HCT116 (cell line): ENCODE measurements around the gene HADH. TPM values are rescaled to one million over a fixed set of nuclear protein-coding genes. Genes with fewer than 3 reads are reported as not detected.

Source experiments
- ATAC-seq: fragments of 200-7000 bp; cut with Tn5 transposase; 2 replicates; pipeline ENCODE4 v1.9.1; 2020; ENCODE audit warnings: mild to moderate bottlenecking, moderate library complexity
- BruUV-seq: library from RNA; stranded (reverse); fragments of 400-500 nt; replicated peaks from 2 replicates; lab custom pipeline; 2021; lab: Mats Ljungman, UMichigan
- CTCF ChIA-PET: fragments of 300-600 bp; sonication (Branson Sonifier 250); formaldehyde crosslinking; loops from one replicate; lab custom pipeline; 2021; ENCODE audit warnings: antibody characterized with exemption; lab: Charles Lee
- POLR2A ChIA-PET: fragments of 300-600, 350-600 bp; sonication (Branson Sonifier 250); formaldehyde crosslinking; loops from one replicate; lab custom pipeline; 2021; ENCODE audit warnings: antibody characterized with exemption; lab: Charles Lee
- RAD21 ChIA-PET, 2 experiments: fragments of 300-600 bp; sonication (Branson Sonifier 250); formaldehyde crosslinking; loops; one replicate each; lab custom pipeline; 2023; ENCODE audit warnings: low total read pairs in 2 of 2; ENCODE audit not compliant: uncharacterized antibody in 2 of 2, unreplicated experiment in 2 of 2, low non-redundant PET in 1 of 2; lab: Charles Lee
- DNase-seq: peaks from one replicate; pipeline ENCODE4 v3.0.0-alpha.2; 2010; ENCODE audit warnings: low read depth, low spot score
- H2AFZ ChIP-seq: fragments of 200-600 bp; shearing (Covaris generic), sonication (generic); 2 replicates; pipeline ENCODE4 v1.6.1; 2017; ENCODE audit warnings: low read depth, mixed run types, mixed read lengths, antibody characterized with exemption, low read length; ENCODE audit not compliant: poor library complexity, severe bottlenecking
- H3K27ac ChIP-seq: 2 replicates; pipeline ENCODE4 v1.5.1; 2012; ENCODE audit warnings: low read depth, low read length
- H3K27me3 ChIP-seq: fragments of 200-600 bp; sonication (generic); 2 replicates; pipeline ENCODE4 v1.6.1; 2016; ENCODE audit warnings: mixed run types, low read length, mixed read lengths; ENCODE audit not compliant: insufficient read depth
- H3K36me3 ChIP-seq, 2 experiments: fragments of 200-500 bp in 1 of 2; fragments of 200-600 bp in 1 of 2; sonication (Bioruptor generic) in 1 of 2; sonication (generic) in 1 of 2; 2 replicates each; pipeline versions ENCODE4 v1.5.1 to v1.6.1; 2014 to 2016; ENCODE audit warnings: low read length in 2 of 2, inconsistent platforms in 1 of 2, mixed read lengths in 1 of 2, mixed run types in 1 of 2; ENCODE audit not compliant: insufficient read depth in 2 of 2, control insufficient read depth in 1 of 2
- H3K4me1 ChIP-seq, 2 experiments: fragments of 200-600 bp in 1 of 2; sonication (generic) in 1 of 2; 2 replicates each; pipeline versions ENCODE4 v1.5.1 to v1.6.1; 2012 to 2017; ENCODE audit warnings: low read length in 2 of 2, inconsistent platforms in 1 of 2, mild to moderate bottlenecking in 1 of 2, mixed read lengths in 1 of 2, mixed run types in 1 of 2, moderate library complexity in 1 of 2; ENCODE audit not compliant: insufficient read depth in 2 of 2, control insufficient read depth in 1 of 2
- H3K4me2 ChIP-seq: fragments of 200-600 bp; sonication (generic); 2 replicates; pipeline ENCODE4 v1.6.1; 2017; ENCODE audit warnings: mixed run types, low read length, mixed read lengths
- H3K4me3 ChIP-seq, 2 experiments: fragments of 200-600 bp in 1 of 2; sonication (generic) in 1 of 2; replicated peaks in 1 of 2; 2 replicates each; pipeline ENCODE4 v1.5.1; 2011 to 2016; ENCODE audit warnings: low read length in 2 of 2, control low read depth in 1 of 2, low read depth in 1 of 2, mild to moderate bottlenecking in 1 of 2, mixed read lengths in 1 of 2, mixed run types in 1 of 2
- H3K79me2 ChIP-seq: fragments of 200-600 bp; sonication (generic); 2 replicates; pipeline ENCODE4 v1.6.1; 2017; ENCODE audit warnings: mild to moderate bottlenecking, mixed run types, low read length, moderate library complexity, mixed read lengths; ENCODE audit not compliant: insufficient read depth
- H3K9ac ChIP-seq: fragments of 200-600 bp; sonication (generic); 2 replicates; pipeline ENCODE4 v1.6.1; 2016; ENCODE audit warnings: low read length, mixed read lengths
- H3K9me2 ChIP-seq: fragments of 200-600 bp; sonication (generic), shearing (Covaris generic); 2 replicates; pipeline ENCODE4 v1.6.1; 2017; ENCODE audit warnings: mixed run types, mild to moderate bottlenecking, moderate library complexity; ENCODE audit not compliant: insufficient read depth
- H3K9me3 ChIP-seq, 2 experiments: fragments of 200-500 bp in 1 of 2; fragments of 200-600 bp in 1 of 2; sonication (Bioruptor generic) in 1 of 2; sonication (generic) in 1 of 2; 2 replicates each; pipeline ENCODE4 v1.6.1; 2014 to 2017; ENCODE audit warnings: low read length in 2 of 2, mixed read lengths in 2 of 2, inconsistent platforms in 1 of 2, low read depth in 1 of 2, mild to moderate bottlenecking in 1 of 2, mixed run types in 1 of 2, moderate library complexity in 1 of 2; ENCODE audit not compliant: control insufficient read depth in 1 of 2, insufficient read depth in 1 of 2
- H4K20me1 ChIP-seq: fragments of 200-600 bp; sonication (generic), shearing (Covaris generic); 2 replicates; pipeline ENCODE4 v1.6.1; 2017; ENCODE audit warnings: mixed run types, mild to moderate bottlenecking, moderate library complexity; ENCODE audit not compliant: insufficient read depth
- EGR1 ChIP-seq: IDR thresholded peaks from 2 replicates; pipeline ENCODE4 v1.6.1; 2012; ENCODE audit warnings: low read depth
- ELF1 ChIP-seq: IDR thresholded peaks from 2 replicates; pipeline ENCODE4 v1.6.1; 2012; ENCODE audit warnings: low read depth, borderline replicate concordance
- EZH2phosphoT487 ChIP-seq: fragments of 200-600 bp; IDR thresholded peaks from 2 replicates; pipeline ENCODE4 v1.6.1; 2018; ENCODE audit warnings: antibody characterized with exemption, borderline replicate concordance
- FOSL1 ChIP-seq: IDR thresholded peaks from 2 replicates; pipeline ENCODE4 v1.6.1; 2012; ENCODE audit warnings: low read depth
- JUND ChIP-seq: IDR thresholded peaks from 2 replicates; pipeline ENCODE4 v1.6.1; 2012
- POLR2A ChIP-seq: IDR thresholded peaks from 2 replicates; pipeline ENCODE4 v1.7.0; 2011; ENCODE audit warnings: borderline replicate concordance; ENCODE audit not compliant: insufficient read depth, insufficient read length; ENCODE audit errors: extremely low read depth
- RAD21 ChIP-seq: IDR thresholded peaks from 2 replicates; pipeline ENCODE4 v1.6.1; 2012; ENCODE audit warnings: low read depth, mild to moderate bottlenecking
- SIN3A ChIP-seq: IDR thresholded peaks from 2 replicates; pipeline ENCODE4 v1.6.1; 2012; ENCODE audit warnings: low read depth
- TCF7L2 ChIP-seq: IDR thresholded peaks from 2 replicates; pipeline ENCODE4 v1.7.0; 2011; ENCODE audit warnings: borderline replicate concordance, inconsistent platforms; ENCODE audit not compliant: insufficient read depth, insufficient read length; ENCODE audit errors: extremely low read depth
- ZFX ChIP-seq: fragments of 450-650 bp; IDR thresholded peaks from 2 replicates; pipeline ENCODE4 v1.6.1; 2017
- intact Hi-C: fragments of 100-400 bp; cut with micrococcal nuclease; formaldehyde crosslinking; loops from 2 replicates; pipeline ENCODE4 v1.10.0; 2022
- total RNA-seq: library from RNA; stranded (reverse); gene quantifications from one replicate; pipeline ENCODE4 v1.2.1, GENCODE V29; 2021; ENCODE audit not compliant: unreplicated experiment
- TF ChIP-seq, protein P1 (sequence below): IDR thresholded peaks from 2 replicates; pipeline ENCODE4 v1.6.1; 2011; ENCODE audit warnings: mild to moderate bottlenecking, low read length, moderate library complexity; ENCODE audit not compliant: insufficient replicate concordance; ENCODE audit errors: extremely low read depth
- TF ChIP-seq, protein P2 (sequence below): IDR thresholded peaks from 2 replicates; pipeline ENCODE4 v1.6.1; 2012; ENCODE audit warnings: low read depth

Gene HADH
- total RNA-seq, 1 experiment from 2014 or later, result 30.2 TPM

- H3K79me2 ChIP-seq, result no peaks in the 10 kb centered on the region
- CTCF ChIA-PET, result no interaction called here
- RAD21 ChIA-PET, result no interaction called here
- TF ChIP-seq SIN3A (no peak), ELF1 (no peak), RAD21 (no peak), TCF7L2 (no peak), EZH2phosphoT487 (no peak)
- TF ChIP-seq, protein P1, sequence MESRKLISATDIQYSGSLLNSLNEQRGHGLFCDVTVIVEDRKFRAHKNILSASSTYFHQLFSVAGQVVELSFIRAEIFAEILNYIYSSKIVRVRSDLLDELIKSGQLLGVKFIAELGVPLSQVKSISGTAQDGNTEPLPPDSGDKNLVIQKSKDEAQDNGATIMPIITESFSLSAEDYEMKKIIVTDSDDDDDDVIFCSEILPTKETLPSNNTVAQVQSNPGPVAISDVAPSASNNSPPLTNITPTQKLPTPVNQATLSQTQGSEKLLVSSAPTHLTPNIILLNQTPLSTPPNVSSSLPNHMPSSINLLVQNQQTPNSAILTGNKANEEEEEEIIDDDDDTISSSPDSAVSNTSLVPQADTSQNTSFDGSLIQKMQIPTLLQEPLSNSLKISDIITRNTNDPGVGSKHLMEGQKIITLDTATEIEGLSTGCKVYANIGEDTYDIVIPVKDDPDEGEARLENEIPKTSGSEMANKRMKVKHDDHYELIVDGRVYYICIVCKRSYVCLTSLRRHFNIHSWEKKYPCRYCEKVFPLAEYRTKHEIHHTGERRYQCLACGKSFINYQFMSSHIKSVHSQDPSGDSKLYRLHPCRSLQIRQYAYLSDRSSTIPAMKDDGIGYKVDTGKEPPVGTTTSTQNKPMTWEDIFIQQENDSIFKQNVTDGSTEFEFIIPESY, result no peak
- TF ChIP-seq, all 23 proteins: peak for 0
- no peak overlapping the region for H3K4me2 ChIP-seq
- no peaks in the 10 kb centered on the region for H3K27me3 ChIP-seq
- no peak overlapping the region for H3K27ac ChIP-seq
- no peaks in the 10 kb centered on the region for H3K4me1 ChIP-seq
- no peak overlapping the region for H3K9ac ChIP-seq
- ATAC-seq (no peak), DNase-seq (no peak)
- H3K4me3 ChIP-seq, result no peak overlapping the region
- no peak overlapping the region for H2AFZ ChIP-seq
- 0 out of 4 replicates have a peak, but pooled peaks cover 0 to 3% of the 10 kb centered on the region in 2 experiments for H3K9me3 ChIP-seq
- H3K9me2 ChIP-seq, result no peaks in the 10 kb centered on the region
- POLR2A ChIA-PET, result no interaction called here
- no peaks in the 10 kb centered on the region for H3K36me3 ChIP-seq
- BruUV-seq, result no TSS peak
- intact Hi-C loops, result no loop called here
- H4K20me1 ChIP-seq, result no peaks in the 10 kb centered on the region
Measured at GRCh38 chr4:107956011-107956410, 33.7 kb upstream of the HADH start.

DNA sequence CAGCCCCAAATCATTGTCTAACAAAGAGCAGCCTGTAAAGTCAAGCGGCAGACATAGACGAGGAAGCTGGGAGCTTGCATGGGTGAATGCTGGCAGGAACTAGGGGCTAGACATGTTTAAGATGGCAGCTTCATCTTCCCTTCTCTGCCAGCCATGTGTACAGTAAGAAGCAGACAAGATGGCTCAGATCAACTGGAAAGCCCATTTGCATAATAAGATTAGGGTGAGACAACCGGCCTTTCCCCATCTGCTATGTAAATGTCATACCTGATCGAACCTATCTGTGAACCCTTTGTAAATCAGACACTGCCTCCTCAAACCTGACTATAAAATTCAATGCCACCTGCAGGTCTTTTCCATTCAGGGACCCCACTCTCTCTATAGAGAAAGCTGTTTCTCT, 22.8 kb upstream of the HADH start:
- RAD21 ChIA-PET, result no interaction called here

More for the DNA sequence above, 22.8 kb upstream of the HADH start:
- Histone ChIP-seq H3K79me2 (no peaks in the 10 kb centered on the region), H3K4me2 (no peak overlapping the region), H3K36me3 (no peaks in the 10 kb centered on the region), H3K9ac (no peak overlapping the region), H3K27me3 (no peaks in the 10 kb centered on the region), H4K20me1 (no peaks in the 10 kb centered on the region), H3K9me3 (no peaks in the 10 kb centered on the region), H3K9me2 (no peaks in the 10 kb centered on the region), H3K27ac (no peak overlapping the region), H3K4me3 (no peak overlapping the region), H2AFZ (no peak overlapping the region), H3K4me1 (no peaks in the 10 kb centered on the region)
- intact Hi-C loops, result no loop called here
- ATAC-seq (no peak), DNase-seq (no peak)
- CTCF ChIA-PET, result no interaction called here
- TF ChIP-seq POLR2A (no peak), TCF7L2 (no peak), ZFX (no peak), FOSL1 (no peak), EGR1 (no peak), JUND (no peak)
- TF ChIP-seq, protein P2, sequence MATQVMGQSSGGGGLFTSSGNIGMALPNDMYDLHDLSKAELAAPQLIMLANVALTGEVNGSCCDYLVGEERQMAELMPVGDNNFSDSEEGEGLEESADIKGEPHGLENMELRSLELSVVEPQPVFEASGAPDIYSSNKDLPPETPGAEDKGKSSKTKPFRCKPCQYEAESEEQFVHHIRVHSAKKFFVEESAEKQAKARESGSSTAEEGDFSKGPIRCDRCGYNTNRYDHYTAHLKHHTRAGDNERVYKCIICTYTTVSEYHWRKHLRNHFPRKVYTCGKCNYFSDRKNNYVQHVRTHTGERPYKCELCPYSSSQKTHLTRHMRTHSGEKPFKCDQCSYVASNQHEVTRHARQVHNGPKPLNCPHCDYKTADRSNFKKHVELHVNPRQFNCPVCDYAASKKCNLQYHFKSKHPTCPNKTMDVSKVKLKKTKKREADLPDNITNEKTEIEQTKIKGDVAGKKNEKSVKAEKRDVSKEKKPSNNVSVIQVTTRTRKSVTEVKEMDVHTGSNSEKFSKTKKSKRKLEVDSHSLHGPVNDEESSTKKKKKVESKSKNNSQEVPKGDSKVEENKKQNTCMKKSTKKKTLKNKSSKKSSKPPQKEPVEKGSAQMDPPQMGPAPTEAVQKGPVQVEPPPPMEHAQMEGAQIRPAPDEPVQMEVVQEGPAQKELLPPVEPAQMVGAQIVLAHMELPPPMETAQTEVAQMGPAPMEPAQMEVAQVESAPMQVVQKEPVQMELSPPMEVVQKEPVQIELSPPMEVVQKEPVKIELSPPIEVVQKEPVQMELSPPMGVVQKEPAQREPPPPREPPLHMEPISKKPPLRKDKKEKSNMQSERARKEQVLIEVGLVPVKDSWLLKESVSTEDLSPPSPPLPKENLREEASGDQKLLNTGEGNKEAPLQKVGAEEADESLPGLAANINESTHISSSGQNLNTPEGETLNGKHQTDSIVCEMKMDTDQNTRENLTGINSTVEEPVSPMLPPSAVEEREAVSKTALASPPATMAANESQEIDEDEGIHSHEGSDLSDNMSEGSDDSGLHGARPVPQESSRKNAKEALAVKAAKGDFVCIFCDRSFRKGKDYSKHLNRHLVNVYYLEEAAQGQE, result no peak
- BruUV-seq, result no TSS peak
- POLR2A ChIA-PET, result no interaction called here
